Central memory CD8-positive, alpha-beta T cell (primary cell): ENCODE measurements around the gene TMED7.
"Not testable (repeated sequence)": the region's sequence is repeated elsewhere in the genome, so short reads cannot be mapped to it uniquely, and the experiment has no call there.

Source experiments
- ATAC-seq: fragments of 150-1000 bp; cut with Tn5 transposase; replicated peaks from 2 replicates; pipeline ENCODE4 v1.10.0; 2022; ENCODE audit warnings: mild to moderate bottlenecking, moderate FRiP score, moderate number of reproducible peaks; ENCODE audit not compliant: poor library complexity, severe bottlenecking; ENCODE audit errors: extremely low read depth
- DNase-seq, 2 donors: peaks; one replicate each; pipeline ENCODE4 v3.0.0; 2021; ENCODE audit warnings: low spot score in 2 of 2
- H3K27ac Mint-ChIP-seq: one replicate; pipeline ENCODE4 v1.8.0; 2022; ENCODE audit warnings: low read depth, mild to moderate bottlenecking, moderate library complexity, mixed read lengths
- H3K27me3 Mint-ChIP-seq: one replicate; pipeline ENCODE4 v1.8.0; 2022; ENCODE audit warnings: mixed read lengths
- H3K36me3 Mint-ChIP-seq: one replicate; pipeline ENCODE4 v1.8.0; 2022; ENCODE audit warnings: mild to moderate bottlenecking, moderate library complexity, mixed read lengths; ENCODE audit not compliant: insufficient read depth
- H3K4me1 Mint-ChIP-seq: one replicate; pipeline ENCODE4 v1.8.0; 2022; ENCODE audit warnings: mixed read lengths
- H3K4me3 Mint-ChIP-seq: one replicate; pipeline ENCODE4 v1.8.0; 2022; ENCODE audit warnings: mild to moderate bottlenecking, moderate library complexity, mixed read lengths
- H3K9me3 Mint-ChIP-seq: one replicate; pipeline ENCODE4 v1.8.0; 2022; ENCODE audit warnings: mixed read lengths

TMED7 gene

DNA sequence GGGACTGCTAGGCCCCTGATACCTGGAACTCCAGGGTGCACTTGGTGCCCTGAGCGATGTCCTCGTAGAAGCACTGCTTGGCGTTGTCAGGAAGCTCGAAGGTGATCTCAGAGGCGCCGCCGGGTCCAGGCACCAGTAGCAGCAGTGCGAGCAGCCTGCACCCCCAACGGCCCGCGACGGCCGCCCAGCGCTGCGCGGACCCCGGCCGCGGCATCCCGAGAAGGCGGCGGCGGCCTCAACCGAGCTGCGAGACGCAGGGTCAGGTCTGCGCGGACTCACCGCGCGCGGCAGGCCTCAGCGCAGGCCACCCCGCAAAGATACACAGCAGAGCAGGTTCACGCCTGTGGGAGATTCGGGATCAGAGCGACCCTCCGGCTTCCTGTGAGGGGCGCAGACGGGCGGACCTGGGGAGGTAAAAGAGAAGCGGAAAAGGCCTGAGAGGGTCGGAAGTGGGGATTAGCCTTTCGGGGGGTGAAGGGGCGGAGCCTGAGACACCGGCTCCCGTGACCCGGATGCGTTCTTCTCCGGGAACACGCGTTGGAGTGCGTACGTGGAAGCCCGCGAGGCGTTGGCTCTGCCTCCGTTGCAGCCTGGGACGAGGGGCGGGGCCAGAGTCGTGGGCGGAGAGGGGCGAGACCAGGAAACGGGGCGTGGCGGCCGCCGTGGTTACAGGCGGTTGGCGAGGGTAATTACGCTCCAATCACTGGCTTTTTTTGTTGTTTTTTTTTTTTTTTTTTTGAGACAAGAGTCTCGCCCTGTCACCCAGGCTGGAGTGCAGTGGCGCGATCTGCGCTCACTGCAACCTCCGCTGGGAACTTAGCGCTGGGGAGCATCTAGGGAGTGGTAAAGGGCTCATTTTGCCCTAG is at the start of gene TMED7:
TSS of gene TMED7 (minus strand) at position 458 of the 866 bp plus-strand sequence. CDS start at position 214, 244 bp downstream.
- Mint-ChIP-seq H3K27ac (no peak within 1 kb of the TSS), H3K36me3 (peaks cover 13% of the 10 kb centered on the region), H3K27me3 (no peaks in the 10 kb centered on the region), H3K9me3 (no peaks in the 10 kb centered on the region), H3K4me1 (peaks cover 23% of the 10 kb centered on the region), H3K4me3 (no peak within 1 kb of the TSS)
- DNase-seq (peak; percentile 98), ATAC-seq (peak; percentile 87)

DNA sequence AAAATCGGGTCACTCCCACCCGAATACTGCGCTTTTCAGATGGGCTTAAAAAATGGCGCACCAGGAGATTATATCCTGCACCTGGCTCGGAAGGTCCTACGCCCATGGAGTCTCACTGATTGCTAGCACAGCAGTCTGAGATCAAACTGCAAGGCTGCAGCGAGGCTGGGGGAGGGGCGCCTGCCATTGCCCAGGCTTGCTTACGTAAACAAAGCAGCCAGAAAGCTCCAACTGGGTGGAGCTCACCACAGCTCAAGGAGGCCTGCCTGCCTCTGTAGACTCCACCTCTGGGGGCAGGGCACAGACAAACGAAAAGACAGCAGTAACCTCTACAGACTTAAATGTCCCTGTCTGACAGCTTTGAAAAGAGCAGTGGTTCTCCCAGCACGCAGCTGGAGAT is 48.9 kb upstream of the TMED7 start:
- H3K36me3 Mint-ChIP-seq, H3K4me1 Mint-ChIP-seq, H3K27ac Mint-ChIP-seq, ATAC-seq, H3K9me3 Mint-ChIP-seq, H3K4me3 Mint-ChIP-seq, DNase-seq: not testable (repeated sequence)
- H3K27me3 Mint-ChIP-seq: peaks cover 50% of the 10 kb centered on the region

DNA sequence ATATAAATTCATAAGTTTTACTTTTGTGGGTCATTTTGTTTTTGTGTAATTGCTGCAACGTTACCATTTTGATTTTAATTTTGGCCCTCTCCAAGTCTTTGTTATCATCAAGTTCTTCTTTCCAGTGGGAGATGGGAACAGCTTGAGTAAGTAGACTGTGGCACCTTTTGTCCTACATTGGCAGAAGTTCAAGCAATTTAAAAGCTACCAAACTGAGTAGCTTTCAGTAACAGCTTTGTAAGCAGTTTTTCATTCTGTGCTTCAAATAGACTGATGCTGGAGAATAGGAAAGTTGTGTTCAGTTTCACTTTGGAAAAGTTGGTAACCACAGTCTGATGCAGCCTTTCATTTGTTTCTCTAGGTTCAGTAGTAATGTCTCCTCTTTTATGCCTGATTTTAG is 47.8 kb upstream of the TMED7 start:
- Mint-ChIP-seq H3K4me3 (no peak overlapping the region), H3K27ac (no peak overlapping the region), H3K36me3 (no peaks in the 10 kb centered on the region), H3K27me3 (peaks cover 61% of the 10 kb centered on the region), H3K4me1 (no peaks in the 10 kb centered on the region), H3K9me3 (peaks cover 6% of the 10 kb centered on the region)
- no peak for DNase-seq
- no peak for ATAC-seq

DNA sequence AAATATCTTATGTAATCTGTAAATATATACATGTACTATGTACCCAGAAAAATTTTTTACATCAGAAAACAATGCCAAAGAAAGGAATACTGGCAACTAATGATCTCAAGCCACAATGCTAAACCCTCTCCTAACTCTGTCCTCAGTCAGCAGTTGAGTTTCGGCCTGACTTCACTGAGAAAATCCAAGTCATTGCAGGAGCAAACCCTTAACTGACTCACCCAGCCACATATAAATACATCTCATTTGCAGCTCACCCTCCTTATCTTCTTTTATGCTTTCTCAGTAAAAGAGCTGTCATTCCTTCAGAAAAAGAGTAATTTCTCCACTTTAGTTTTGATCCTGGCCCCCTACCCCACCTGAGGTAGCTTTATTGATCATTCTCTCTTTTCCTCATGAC is 46.1 kb upstream of the TMED7 start:
- Mint-ChIP-seq H3K4me3 (no peak overlapping the region), H3K4me1 (no peaks in the 10 kb centered on the region), H3K27ac (no peak overlapping the region), H3K9me3 (peaks cover 12% of the 10 kb centered on the region), H3K27me3 (peaks cover 69% of the 10 kb centered on the region), H3K36me3 (no peaks in the 10 kb centered on the region)
- ATAC-seq (no peak), DNase-seq (no peak)

DNA sequence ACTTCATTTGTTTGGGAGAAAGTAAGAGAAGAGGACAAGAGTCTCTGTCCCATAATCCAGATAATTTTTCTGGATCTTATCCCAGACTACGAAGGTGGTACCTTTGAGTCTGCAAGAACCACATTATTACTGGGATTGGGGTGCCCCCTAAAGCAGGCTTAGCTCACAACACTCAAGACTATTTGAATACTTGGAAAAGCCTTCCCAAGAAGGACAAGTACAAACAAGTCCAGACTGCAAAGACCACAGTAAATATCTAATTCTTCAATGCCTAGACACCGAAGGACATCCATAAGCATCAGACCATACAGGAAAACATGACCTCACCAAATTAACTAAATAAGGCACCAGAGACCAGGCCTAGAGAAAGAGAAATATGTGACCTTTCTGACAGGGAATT is 40.2 kb upstream of the TMED7 start:
- DNase-seq (no peak), ATAC-seq (no peak)
- H3K27me3 Mint-ChIP-seq: peaks cover 83% of the 10 kb centered on the region
- H3K4me1 Mint-ChIP-seq: no peaks in the 10 kb centered on the region
- H3K4me3 Mint-ChIP-seq: no peak overlapping the region
- no peak overlapping the region for H3K27ac Mint-ChIP-seq
- no peaks in the 10 kb centered on the region for H3K36me3 Mint-ChIP-seq
- H3K9me3 Mint-ChIP-seq: peaks cover 6% of the 10 kb centered on the region

DNA sequence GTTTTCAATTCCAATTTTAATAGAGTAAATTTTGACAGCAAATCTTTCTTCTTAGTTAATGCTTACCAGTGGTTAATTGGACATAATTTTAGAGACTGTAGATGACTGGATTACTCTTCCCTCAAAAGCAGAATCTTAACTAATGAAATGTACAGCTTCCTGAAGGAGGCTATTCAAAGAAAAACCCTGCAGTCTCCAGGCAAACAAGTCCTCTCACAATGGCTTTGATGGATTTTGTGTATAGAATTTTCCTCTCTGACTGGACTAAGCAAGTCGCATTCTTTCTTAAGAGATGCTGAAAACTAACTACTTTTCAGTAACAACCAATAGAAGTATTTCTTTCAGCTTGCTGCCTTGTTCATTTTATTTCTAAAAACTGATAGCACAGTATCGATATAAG is 35.7 kb upstream of the TMED7 start:
- Mint-ChIP-seq H3K27me3 (peaks cover 87% of the 10 kb centered on the region), H3K9me3 (no peaks in the 10 kb centered on the region), H3K36me3 (no peaks in the 10 kb centered on the region), H3K4me3 (no peak overlapping the region), H3K4me1 (no peaks in the 10 kb centered on the region), H3K27ac (no peak overlapping the region)
- DNase-seq: no peak
- ATAC-seq: no peak

DNA sequence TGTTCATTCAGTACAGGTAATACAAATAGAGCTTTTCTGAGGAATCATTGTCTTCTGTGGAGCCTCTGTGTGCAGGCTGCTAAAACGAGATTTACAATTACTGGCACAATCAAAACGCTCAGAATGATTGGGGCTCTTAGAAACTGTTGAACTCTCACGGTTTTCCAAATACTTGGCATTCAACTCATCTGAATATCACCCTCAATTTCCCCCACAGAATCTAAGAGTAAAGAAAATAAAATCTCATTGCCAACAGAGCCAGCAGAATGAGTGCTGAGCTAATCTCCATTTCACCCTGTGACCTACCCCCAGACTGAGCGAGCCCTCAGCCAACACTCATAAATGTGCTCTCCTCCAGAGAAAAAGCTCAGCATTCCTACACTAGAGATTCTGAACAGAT is 35.3 kb upstream of the TMED7 start:
- no peaks in the 10 kb centered on the region for H3K9me3 Mint-ChIP-seq
- no peaks in the 10 kb centered on the region for H3K36me3 Mint-ChIP-seq
- no peaks in the 10 kb centered on the region for H3K4me1 Mint-ChIP-seq
- no peak for DNase-seq
- H3K27ac Mint-ChIP-seq: no peak overlapping the region
- H3K4me3 Mint-ChIP-seq: no peak overlapping the region
- H3K27me3 Mint-ChIP-seq: peaks cover 86% of the 10 kb centered on the region
- no peak for ATAC-seq

DNA sequence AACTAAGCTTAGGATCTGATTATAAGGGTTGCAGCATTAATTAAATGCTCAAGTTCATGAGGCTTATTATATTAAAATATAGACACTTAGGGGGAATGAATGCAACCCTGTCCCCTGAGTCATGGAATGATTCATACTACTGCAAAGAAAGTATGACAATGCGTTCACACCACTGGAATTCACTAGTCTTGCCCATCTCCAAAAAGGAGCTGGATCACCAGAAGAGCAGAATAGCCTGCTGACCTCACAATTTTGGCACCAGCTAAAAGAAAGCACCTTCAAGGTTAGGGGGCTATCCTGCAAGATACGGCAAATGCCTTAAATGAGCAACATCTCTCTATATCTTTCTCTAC is 32.0 kb upstream of the TMED7 start:
- H3K4me1 Mint-ChIP-seq: no peaks in the 10 kb centered on the region
- ATAC-seq (no peak), DNase-seq (no peak)
- H3K4me3 Mint-ChIP-seq: no peak overlapping the region
- no peaks in the 10 kb centered on the region for H3K36me3 Mint-ChIP-seq
- H3K27ac Mint-ChIP-seq: no peak overlapping the region
- no peaks in the 10 kb centered on the region for H3K9me3 Mint-ChIP-seq
- H3K27me3 Mint-ChIP-seq: peaks cover 59% of the 10 kb centered on the region

DNA sequence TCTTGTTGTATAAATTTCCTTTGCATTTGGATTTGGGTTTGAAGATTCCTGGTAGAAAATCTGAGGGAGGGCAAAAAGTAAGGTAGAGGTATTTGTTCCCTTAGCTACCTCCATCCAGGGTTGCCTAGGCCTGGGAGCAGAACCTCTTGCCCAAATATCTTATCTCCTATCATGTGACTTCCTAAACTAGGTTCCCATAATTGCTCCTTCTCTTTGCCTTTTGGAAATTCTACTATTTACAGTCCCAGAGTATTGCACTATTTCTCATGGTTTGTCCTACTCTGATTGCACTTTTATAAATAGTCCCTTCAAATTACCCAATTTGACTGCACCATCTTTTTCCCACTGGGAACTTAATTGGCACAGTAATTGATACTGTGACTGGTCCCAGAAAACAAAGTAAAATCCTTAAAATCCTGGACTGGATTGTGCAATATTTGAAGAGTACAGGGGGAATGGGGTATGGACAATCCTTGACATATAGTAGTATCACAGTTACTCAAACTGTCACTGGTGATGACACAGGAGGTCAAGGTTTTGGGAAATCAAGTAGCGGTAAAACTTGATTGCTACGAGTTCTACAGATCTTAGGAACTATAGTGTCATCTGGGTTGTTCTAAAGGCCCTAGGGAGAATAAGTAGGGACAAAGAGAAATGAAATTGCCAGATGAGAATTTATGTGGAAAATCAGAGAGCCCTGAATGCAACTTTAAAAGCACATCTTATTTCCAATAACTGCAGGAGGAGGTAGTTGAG is 31.5 kb upstream of the TMED7 start:
- DNase-seq (no peak), ATAC-seq (no peak)
- Mint-ChIP-seq H3K4me3 (no peak overlapping the region), H3K27me3 (peaks cover 54% of the 10 kb centered on the region), H3K9me3 (no peaks in the 10 kb centered on the region), H3K4me1 (no peaks in the 10 kb centered on the region), H3K36me3 (no peaks in the 10 kb centered on the region), H3K27ac (no peak overlapping the region)

DNA sequence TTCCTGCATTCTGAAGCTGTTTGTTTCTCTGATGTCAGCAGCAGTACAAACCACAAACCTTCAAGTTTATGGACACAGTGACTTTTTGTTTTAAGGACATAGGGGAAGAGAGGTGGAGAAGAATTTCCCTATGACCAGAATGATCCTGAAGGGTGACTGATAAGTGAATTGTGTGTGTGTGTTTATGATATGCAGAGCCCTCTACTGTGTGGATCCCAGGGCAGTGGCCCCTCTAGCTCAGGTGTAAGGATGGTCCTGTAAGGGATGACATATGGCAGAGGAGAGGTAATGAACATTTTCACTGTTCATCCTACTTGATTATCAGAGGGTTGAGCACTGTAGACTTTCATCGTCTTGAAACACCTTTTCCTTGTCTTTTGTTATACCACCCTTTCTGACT is 30.6 kb upstream of the TMED7 start:
- Mint-ChIP-seq H3K4me3 (no peak overlapping the region), H3K4me1 (no peaks in the 10 kb centered on the region), H3K36me3 (no peaks in the 10 kb centered on the region), H3K9me3 (no peaks in the 10 kb centered on the region), H3K27me3 (peaks cover 51% of the 10 kb centered on the region), H3K27ac (no peak overlapping the region)
- DNase-seq (no peak), ATAC-seq (no peak)

DNA sequence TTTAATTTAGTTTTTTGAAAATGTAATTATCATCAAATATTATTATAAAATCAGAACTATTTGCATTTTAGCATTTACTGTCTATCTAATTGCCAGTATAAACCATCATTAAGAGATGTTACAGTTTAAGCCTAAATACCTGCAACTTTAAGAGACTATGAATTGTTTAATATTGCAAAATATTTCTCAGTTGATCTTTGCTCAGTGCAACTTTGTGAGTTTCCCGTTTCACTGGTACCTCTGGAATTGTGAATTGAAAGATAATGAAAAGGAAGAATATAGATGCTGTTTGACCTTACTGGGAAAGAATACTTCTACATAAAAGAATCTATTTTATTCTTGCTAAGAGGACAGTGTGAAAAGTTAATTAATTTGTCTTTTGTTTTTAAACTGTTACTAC is 30.2 kb upstream of the TMED7 start:
- no peaks in the 10 kb centered on the region for H3K9me3 Mint-ChIP-seq
- no peak overlapping the region for H3K27ac Mint-ChIP-seq
- H3K4me1 Mint-ChIP-seq: no peaks in the 10 kb centered on the region
- DNase-seq (no peak), ATAC-seq (no peak)
- H3K36me3 Mint-ChIP-seq: no peaks in the 10 kb centered on the region
- no peak overlapping the region for H3K4me3 Mint-ChIP-seq
- peaks cover 47% of the 10 kb centered on the region for H3K27me3 Mint-ChIP-seq

DNA sequence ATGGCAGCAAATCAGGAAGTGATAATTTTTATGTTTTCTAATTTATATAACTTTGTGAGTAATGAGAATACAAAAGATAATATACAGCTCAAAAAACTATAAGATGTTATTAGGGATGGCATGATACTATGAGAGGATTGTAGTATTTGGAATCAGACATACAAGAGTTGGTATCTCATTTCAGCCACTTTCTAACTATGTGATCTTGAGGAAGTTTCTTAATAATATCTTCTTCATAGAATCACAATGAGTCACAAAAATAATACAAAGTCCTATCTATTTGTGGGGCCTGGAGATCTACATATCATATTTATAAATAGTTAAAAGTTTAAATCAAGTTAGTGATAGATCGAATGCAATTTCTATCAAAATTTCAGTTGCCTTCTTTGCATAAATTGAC is 23.7 kb upstream of the TMED7 start:
- Mint-ChIP-seq H3K4me3 (no peak overlapping the region), H3K27ac (no peak overlapping the region), H3K27me3 (peaks cover 18% of the 10 kb centered on the region), H3K9me3 (no peaks in the 10 kb centered on the region), H3K36me3 (no peaks in the 10 kb centered on the region), H3K4me1 (no peaks in the 10 kb centered on the region)
- DNase-seq: no peak
- no peak for ATAC-seq

DNA sequence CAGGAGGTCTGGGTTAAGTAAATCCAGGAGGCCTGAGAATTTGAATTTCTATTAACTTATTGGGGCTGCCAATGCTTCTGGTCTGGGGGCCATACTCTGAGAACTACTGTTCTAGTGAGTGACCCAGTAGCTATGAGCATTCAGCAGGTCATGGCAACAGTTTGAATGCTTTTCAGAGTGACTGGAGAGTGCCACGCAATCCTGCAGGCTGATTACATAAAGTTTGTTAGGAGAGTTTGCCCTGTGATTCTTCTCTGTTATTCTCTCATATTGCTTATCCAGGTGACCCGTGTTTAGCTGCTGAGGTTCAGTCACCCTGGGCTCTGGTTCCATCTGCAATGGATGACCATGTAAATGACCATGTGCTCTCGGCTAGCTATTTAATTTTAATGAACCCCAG is 22.2 kb upstream of the TMED7 start:
- H3K9me3 Mint-ChIP-seq: no peaks in the 10 kb centered on the region
- ATAC-seq (no peak), DNase-seq (no peak)
- no peaks in the 10 kb centered on the region for H3K36me3 Mint-ChIP-seq
- no peak overlapping the region for H3K27ac Mint-ChIP-seq
- H3K4me3 Mint-ChIP-seq: no peak overlapping the region
- H3K27me3 Mint-ChIP-seq: peaks cover 33% of the 10 kb centered on the region
- H3K4me1 Mint-ChIP-seq: no peaks in the 10 kb centered on the region
